Central memory CD4-positive, alpha-beta T cell (primary cell): ENCODE data around the gene LYAR.
A peak's percentile ranks its signal among the peaks of the same experiment; 100 is the strongest.

ENCODE experiments used
- DNase-seq: peaks from one replicate; pipeline ENCODE4 v3.0.0; 2022

The LYAR gene

GRCh38 chr4:4315461-4316149 lies 25.7 kb upstream of the LYAR start:
- no peak for DNase-seq

DNA sequence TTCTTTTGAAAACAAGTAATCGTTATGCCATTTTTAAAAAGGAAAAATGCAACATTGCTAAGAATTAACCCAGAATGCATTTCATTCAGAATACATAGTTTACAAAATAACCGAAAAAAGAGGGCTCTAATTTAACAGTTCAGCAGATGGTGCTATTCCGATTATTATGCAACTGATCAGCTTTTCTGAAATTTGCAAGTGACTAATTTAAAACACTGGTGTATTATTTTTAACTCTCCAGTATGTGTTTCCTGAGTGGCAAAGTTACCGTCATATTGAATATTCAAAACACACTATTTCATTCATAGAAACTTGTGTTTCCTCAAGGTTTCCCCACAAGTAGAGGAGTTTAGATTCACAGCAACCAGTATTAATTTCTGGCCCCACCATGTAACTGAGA lies 21.2 kb upstream of the LYAR start:
- no peak for DNase-seq

DNA sequence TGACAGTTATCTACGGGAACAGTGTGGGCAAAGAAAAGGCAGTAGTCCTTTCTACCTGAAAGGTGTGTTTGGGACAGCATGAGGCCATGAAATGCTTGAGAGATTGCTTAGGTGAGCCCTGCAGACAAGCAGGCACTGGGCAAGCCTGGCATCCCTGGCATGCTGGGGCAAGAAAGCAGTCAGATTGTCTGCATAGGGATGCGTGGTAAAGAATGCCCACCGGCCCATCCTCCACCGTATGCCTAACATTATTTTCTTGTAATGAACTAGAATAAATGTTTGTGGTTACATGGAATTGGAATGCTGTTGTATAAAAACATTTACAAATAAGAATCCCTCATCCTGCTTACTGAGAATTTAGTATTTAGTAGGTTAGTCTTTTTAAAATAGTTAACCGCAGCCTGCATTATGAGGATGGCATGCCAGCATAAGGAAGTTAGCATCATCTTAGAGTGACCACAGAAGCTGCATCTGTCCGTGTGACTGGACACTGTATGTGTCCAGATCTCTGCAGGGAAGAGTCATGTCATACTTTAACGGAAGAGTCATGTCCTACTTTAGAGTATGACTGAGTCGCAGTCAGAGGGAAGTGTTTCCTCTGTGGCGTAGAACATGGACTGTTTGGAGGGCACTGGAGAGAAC lies 19.0 kb upstream of the LYAR start:
- DNase-seq, result no peak

DNA sequence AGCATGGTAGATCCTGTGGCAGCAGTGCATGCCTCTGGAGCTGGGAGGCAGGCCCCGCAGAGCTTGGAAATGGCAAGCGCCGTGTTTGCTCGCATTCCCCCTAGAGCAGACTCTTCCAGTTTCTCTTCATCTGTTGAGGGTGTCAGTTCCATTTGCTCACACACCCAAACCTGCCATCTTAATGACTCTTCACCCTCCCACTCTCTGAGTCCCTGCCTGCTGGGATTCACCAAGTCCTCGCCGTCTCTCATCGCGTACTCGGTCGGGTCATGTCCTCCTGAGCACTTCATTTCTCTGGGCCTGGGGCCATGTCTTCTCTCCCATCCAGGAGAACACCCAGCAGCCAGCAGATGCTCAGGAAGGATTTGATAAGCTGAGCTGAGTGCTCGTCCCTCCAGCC lies 17.0 kb upstream of the LYAR start:
- no peak for DNase-seq

DNA sequence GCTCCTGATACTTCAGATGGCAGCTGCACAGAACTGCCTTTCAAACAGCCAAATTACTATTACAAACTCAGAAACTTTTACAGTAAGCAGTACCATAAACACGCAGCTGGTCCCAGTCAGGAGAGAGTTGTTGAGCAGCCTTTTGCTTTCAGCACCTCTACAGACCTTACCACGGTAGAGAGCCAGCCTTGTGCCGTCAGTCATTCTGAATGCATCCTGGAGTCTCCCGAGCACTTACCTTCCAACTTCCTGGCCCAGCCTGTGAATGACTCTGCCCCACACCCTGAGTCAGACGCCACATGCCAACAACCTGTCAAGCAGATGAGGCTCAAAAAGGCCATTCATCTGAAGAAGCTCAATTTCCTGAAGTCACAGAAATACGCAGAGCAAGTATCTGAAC lies 12.5 kb upstream of the LYAR start:
- no peak for DNase-seq

DNA sequence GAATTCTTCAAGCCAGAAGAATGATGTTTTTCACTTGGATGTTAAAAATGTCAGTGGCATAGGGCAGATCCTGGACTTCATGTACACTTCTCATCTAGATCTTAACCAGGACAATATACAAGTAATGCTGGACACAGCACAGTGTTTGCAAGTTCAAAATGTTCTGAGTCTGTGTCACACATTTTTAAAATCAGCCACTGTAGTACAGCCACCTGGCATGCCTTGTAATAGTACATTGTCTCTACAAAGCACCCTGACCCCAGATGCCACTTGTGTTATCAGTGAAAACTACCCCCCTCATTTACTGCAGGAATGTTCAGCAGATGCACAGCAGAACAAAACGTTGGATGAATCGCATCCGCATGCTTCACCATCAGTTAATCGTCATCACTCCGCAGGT lies 12.0 kb upstream of the LYAR start:
- DNase-seq, result no peak

GRCh38 chr4:4299006-4299405 lies 9.1 kb upstream of the LYAR start:
- DNase-seq, result no peak

DNA sequence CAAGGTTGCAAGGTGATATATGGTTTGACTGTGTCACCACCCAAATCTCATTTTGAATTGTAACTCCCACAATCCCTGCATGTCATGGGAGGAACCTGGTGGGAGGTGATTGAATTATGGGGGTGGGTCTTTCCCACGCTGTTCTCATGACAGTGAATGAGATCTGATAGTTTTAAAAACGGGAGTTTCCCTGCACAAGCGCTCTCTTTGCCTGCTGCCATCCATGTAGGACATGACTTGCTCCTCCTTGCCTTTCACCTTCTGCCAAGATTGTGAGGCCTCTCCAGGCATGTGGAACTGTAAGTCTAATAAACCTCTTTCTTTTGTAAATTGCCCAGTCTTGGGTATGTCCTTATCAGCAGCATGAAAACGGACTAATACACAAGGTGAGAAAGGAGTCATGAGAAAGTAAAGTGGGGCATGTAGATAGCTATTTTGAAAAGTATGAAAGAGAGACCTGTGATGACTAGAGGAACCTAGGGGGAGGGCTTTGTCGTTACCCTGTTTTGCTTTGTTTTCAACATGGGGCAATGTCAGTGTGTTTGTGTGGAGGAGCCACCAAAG lies 6.4 kb upstream of the LYAR start:
- no peak for DNase-seq

GRCh38 chr4:4293279-4293678 lies 3.3 kb upstream of the LYAR start:
- DNase-seq, result no peak

GRCh38 chr4:4289597-4289940 lies 385 bp downstream of the LYAR start:
- no peak for DNase-seq

GRCh38 chr4:4289055-4289454 lies 899 bp downstream of the LYAR start:
- no peak for DNase-seq

DNA sequence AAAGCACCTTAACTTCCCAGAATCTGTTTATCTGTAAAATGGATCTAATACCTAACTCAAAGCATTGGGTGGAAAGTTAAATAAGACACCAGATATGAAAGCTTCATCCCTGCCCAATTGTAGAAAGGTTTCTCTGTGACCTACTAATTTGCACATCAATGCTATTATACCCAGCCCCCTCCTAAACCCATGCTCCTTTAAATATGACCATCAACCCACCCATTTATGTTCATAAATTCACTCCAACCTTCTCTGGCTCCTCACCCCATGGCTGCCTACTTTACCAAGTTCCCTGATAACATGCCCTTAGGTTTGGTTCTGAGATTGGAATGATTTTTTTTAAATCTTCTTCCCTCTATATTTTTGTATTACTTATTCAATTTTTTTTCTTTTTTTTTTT lies 1.9 kb downstream of the LYAR start:
- DNase-seq, result no peak

GRCh38 chr4:4284827-4285618 lies 4.9 kb downstream of the LYAR start:
- no peak for DNase-seq

- no peak for DNase-seq
Observed at GRCh38 chr4:4281787-4282186, 8.2 kb downstream of the LYAR start.

DNA sequence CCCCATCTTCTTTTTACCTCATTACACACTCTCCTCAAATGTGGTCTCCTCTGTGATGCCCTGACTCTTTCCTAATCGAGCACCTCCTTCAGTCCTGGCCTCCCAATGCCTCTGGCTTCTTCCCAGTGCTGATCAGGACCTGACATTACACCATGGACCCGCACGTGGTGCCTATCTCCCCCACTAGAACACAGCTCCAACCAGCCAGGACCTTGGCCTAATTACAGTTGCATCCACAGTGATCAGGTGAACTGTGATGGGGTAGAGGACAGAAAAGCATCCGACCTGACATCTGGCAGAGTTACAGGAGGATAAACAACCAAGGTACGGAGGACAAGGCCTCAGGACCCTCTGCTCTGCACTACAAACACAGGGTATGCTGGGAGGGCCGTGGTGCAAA lies 12.4 kb downstream of the LYAR start:
- DNase-seq, result no peak

DNA sequence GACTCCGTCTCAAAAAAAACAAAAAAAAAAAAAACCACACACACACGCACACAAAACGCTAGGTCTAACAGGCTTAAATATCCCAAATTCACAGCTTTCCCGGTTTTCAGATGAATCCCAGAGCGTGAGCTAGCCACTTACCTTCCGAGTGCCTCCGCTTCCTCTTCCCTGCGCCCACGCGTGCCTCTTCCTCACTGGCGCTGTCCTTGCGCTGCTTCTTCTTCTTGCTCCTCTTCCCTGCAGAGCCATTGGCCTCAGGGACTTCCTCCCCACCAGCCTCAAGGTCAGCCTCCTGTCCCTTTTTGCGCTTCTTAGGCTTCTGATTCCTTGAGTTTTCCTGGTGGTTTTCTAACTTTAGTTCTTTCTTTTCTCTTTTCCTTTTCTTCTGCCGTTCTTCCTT lies 15.7 kb downstream of the LYAR start:
- no peak for DNase-seq

GRCh38 chr4:4271912-4272311 lies 18.0 kb downstream of the LYAR start:
- DNase-seq, result no peak

DNA sequence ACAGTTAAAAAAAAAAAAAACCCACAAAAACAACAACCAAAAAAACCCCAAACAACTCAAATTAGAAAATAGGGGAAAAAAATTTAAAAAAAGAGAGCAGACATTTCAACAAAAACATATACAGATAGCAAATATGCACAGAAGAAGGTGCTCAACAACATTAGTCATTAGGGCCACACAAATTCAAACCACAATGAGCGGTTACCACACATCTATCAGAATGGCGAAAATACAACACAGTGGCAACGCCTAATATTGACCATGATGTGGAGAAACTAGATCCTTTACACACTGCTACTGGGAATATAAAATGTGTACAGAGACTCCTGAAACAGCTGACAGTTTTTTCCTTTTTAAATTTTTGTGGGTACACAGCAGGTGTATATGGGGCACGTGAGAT lies 19.4 kb downstream of the LYAR start:
- no peak for DNase-seq

DNA sequence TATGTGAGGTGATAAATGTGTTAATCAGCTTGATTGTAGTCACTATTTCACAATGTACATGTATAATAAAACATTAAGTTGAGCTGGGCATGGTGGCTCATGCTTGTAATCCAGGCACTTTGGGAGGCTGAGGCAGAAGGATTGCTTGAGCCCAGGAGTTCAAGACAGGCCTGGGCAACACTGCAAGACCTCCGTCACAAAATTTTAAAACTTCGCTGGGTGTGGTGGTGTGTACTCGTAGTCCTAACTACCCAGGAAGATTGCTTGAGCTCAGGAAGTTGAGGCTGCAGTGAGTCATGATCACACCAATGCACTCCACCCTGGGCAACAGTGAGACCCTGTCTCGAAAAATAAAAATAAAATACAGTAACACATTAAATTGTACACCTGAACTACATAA lies 20.1 kb downstream of the LYAR start:
- peak; percentile 58 for DNase-seq

DNA sequence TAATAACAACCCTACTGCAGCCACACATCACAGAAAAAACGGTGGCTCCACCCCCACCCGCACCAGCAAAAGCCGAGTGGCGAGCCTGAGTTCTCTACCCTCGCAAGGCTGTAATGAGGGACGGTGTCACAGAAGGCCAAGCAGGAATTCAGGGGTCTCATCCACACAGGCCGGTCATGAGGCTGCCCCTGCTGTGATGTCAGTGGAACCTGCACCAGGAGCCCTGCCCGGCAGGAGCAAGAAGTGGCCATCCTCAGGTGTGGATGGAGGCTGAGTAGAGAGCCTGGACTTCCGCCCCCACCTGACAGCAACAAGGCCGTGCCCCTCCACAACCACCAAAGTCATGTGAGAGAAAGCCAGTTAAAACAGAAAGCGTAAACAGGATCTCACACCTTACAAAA lies 20.6 kb downstream of the LYAR start:
- peak; percentile 66 for DNase-seq

- no peak for DNase-seq
Observed at GRCh38 chr4:4268776-4269175, 21.2 kb downstream of the LYAR start.

DNA sequence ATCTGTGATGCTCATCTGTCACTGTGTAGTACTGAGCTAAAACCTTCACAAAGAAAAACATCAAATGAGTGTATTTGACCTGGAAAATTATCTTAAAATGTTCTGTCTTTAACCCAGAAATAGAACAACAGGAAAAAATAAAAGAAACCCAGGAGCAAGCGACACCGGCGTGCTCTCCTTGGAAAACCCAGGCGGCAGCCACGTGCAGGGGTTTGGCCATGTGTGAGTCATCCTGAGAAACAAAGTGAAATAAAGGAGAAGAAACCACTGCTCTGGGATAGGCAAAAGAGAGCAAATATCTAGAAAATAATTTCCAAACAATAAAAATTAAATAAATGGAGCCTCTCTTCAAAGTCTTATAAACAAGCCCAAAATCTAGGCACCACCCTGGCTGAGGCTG lies 22.0 kb downstream of the LYAR start:
- no peak for DNase-seq

GRCh38 chr4:4260185-4260751 lies 29.7 kb downstream of the LYAR start:
- DNase-seq, result peak; percentile 67
